SK-N-MC (cell line): ENCODE measurements around the gene PRKCI.
A peak's percentile ranks its signal among the peaks of the same experiment; 100 is the strongest.

Experiments used
- DNase-seq: peaks from one replicate; pipeline ENCODE4 v3.0.0-alpha.2; 2011; ENCODE audit warnings: low read depth, low spot score
- H3K27ac ChIP-seq: fragments of 200-600 bp; sonication (generic); 2 replicates; pipeline ENCODE4 v1.5.1; 2016; ENCODE audit warnings: mixed run types
- H3K36me3 ChIP-seq: fragments of 200-600 bp; sonication (generic); 2 replicates; pipeline ENCODE4 v1.6.1; 2017; ENCODE audit warnings: antibody characterized with exemption, low read length, mixed read lengths; ENCODE audit not compliant: insufficient read depth
- H3K4me3 ChIP-seq: fragments of 200-600 bp; sonication (generic); 2 replicates; pipeline ENCODE4 v1.5.1; 2016
- H3K9ac ChIP-seq: fragments of 200-600 bp; sonication (generic); 2 replicates; pipeline ENCODE4 v1.8.0; 2017; ENCODE audit warnings: mixed run types, mixed read lengths; ENCODE audit not compliant: insufficient read length
- H3K9me3 ChIP-seq: fragments of 200-600 bp; sonication (generic); 2 replicates; pipeline ENCODE4 v1.6.1; 2017; ENCODE audit warnings: low read depth, mild to moderate bottlenecking, antibody characterized with exemption, low read length, moderate library complexity, mixed read lengths
- EZH2 ChIP-seq: fragments of 200-600 bp; sonication (generic); IDR thresholded peaks from one replicate; pipeline ENCODE4 v1.6.1; 2017; ENCODE audit warnings: antibody characterized with exemption
- FOXP2 ChIP-seq: optimal IDR thresholded peaks from 2 replicates; pipeline ENCODE3; 2011; ENCODE audit warnings: mild to moderate bottlenecking, moderate library complexity; ENCODE audit not compliant: insufficient read depth; ENCODE audit errors: extremely low read length, control extremely low read depth
- POLR2AphosphoS5 ChIP-seq: IDR thresholded peaks from 2 replicates; pipeline ENCODE4 v1.6.1; 2012; ENCODE audit warnings: mild to moderate bottlenecking, low read depth, low read length, borderline replicate concordance

The PRKCI gene

DNA sequence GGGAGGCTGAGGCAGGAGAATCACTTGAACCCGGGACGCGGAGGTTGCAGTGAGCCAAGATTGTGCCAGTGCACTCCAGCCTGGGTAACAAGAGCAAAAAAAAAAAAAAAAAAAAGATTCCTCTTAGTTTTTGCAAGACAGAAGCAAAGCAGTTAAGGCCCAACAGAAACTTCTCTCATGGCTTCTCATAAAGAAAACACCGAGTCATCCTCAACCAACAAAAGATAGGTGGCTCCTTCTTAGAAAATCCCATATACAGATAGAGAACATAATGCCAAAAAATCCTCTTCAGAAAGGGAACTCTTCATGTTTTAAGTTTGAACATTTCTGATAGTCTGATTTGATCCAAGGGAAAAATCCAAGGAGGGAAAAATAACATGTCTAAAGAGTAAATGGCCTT, 122.7 kb downstream of the PRKCI start:
- no peaks in the 10 kb centered on the region for H3K36me3 ChIP-seq
- no peak for TF ChIP-seq POLR2AphosphoS5
- no peak for TF ChIP-seq FOXP2
- no peak for TF ChIP-seq EZH2
- DNase-seq = no peak
- H3K9me3 ChIP-seq = no peaks in the 10 kb centered on the region
- H3K4me3 ChIP-seq = no peak overlapping the region
- H3K27ac ChIP-seq = no peak overlapping the region
- no peak overlapping the region for H3K9ac ChIP-seq

GRCh38 chr3:170346481-170347392, 124.5 kb downstream of the PRKCI start:
- Histone ChIP-seq H3K27ac (peak overlapping the region; percentile 32; the same call in 1 of the 2 replicates), H3K9me3 (no peaks in the 10 kb centered on the region)
- TF ChIP-seq POLR2AphosphoS5 = no peak
- TF ChIP-seq FOXP2 = no peak
- no peak for TF ChIP-seq EZH2

DNA sequence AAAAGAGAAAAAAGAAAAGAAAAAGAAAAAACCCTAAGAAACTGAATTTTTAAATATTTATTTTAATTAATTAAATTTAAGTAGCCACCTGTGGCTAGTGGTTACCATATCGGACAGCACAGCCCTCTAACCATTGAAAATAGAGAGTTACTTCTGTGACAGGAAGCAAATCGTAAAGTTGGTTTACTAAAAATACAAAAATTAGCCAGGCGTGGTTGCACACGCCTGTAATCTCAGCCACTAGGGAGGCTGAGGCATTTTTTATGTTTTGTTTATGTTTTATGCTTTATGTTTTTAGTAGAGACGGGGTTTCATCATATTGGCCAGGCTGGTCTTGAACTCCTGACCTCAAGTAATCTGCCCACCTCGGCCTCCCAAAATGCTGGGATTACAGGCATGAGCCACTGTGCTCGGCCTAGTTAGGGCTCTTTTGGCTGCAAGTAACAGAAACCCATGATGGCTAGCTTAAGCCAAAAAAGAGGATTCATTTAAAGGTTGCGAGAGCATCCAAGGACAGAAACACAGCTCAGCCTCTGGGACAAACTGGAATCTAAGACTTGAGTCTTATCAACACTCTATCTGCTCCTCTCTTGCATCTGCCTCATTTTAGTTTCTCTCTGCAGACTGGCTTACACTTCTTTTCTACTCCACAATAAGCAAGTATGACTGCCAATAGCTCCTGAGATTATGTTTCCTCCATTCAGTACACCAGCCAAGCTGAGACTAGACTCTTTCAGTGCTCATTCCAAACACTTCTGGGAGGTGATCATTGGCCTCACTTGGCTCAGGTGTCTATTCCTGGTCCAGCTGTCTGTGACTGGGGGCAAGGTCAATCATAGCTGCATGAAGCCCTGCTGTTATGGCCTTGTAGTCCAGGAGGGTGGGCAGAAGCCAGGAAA, 128.5 kb downstream of the PRKCI start:
- no peak overlapping the region for H3K4me3 ChIP-seq
- no peak overlapping the region for H3K9ac ChIP-seq
- no peak overlapping the region for H3K27ac ChIP-seq
- H3K36me3 ChIP-seq = no peaks in the 10 kb centered on the region
- no peak for DNase-seq
- no peaks in the 10 kb centered on the region for H3K9me3 ChIP-seq
- no peak for TF ChIP-seq POLR2AphosphoS5
- TF ChIP-seq FOXP2 = no peak
- TF ChIP-seq EZH2 = no peak

More at GRCh38 chr3:170346481-170347392, 124.5 kb downstream of the PRKCI start:
- no peaks in the 10 kb centered on the region for H3K36me3 ChIP-seq
- no peak for DNase-seq
- H3K9ac ChIP-seq = no peak overlapping the region
- no peak overlapping the region for H3K4me3 ChIP-seq

DNA sequence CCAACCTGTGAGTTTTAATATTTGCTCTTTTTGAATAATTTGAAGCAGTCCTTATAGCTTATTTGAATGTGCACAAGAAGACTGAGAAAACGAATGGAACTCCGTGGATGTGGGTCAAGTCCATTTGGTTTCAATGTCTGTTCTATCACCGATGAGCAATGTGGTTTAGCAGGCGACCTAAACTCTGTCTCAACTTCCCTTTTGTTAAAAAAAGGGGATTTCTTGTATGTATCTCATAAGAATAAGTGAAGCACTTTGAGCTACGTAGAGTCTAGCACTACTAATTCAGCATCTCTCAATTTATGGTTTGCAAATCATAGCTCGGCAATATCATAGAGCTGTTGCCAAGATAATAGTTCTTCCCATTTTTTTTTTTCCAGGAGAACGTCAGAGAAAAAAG, 130.7 kb downstream of the PRKCI start:
- DNase-seq = no peak

DNA sequence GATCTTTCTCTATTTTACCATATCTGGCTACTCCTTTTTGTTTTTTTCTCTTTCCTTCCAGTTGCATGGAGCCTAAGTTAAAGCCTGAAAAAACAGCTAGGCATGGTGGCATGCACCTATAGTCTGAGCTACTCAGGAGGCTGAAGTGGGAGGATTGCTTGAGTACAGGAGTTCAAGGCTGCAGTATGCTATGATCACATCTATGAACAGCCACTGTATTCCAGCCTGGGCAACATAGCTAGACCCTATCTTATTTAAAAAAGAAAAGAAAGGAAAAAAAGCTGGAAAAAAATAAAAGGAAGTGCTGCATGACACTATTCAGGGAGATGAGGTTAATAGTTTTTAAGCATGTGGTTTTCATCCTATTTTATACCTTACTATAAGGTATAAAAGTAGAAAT, 131.3 kb downstream of the PRKCI start:
- H3K36me3 ChIP-seq = no peaks in the 10 kb centered on the region
- no peak overlapping the region for H3K4me3 ChIP-seq
- no peak for TF ChIP-seq EZH2
- no peak for TF ChIP-seq FOXP2
- TF ChIP-seq POLR2AphosphoS5 = no peak
- DNase-seq = no peak
- no peaks in the 10 kb centered on the region for H3K9me3 ChIP-seq
- H3K27ac ChIP-seq = no peak overlapping the region
- H3K9ac ChIP-seq = no peak overlapping the region

More for the DNA sequence above, 130.7 kb downstream of the PRKCI start:
- no peak overlapping the region for H3K9ac ChIP-seq
- no peaks in the 10 kb centered on the region for H3K36me3 ChIP-seq
- H3K9me3 ChIP-seq = no peaks in the 10 kb centered on the region
- H3K4me3 ChIP-seq = no peak overlapping the region
- no peak overlapping the region for H3K27ac ChIP-seq
- TF ChIP-seq EZH2 (no peak), POLR2AphosphoS5 (no peak), FOXP2 (no peak)

GRCh38 chr3:170354760-170355159, 132.5 kb downstream of the PRKCI start:
- no peak overlapping the region for H3K4me3 ChIP-seq
- no peak overlapping the region for H3K27ac ChIP-seq
- no peaks in the 10 kb centered on the region for H3K9me3 ChIP-seq
- H3K36me3 ChIP-seq = peaks cover 3% of the 10 kb centered on the region
- DNase-seq = no peak
- TF ChIP-seq POLR2AphosphoS5 (no peak), EZH2 (no peak), FOXP2 (no peak)
- H3K9ac ChIP-seq = no peak overlapping the region
